ENCODE measurements around the gene METTL2B. TPM values are rescaled to one million over a fixed set of nuclear protein-coding genes. Genes with fewer than 3 reads are reported as not detected.

METTL2B gene
- total and polyA plus RNA-seq, 2 of the 13 experiments (the other 11 are each of a cell fraction or from before 2014, with no cell fraction given) = 15.5 to 33.1 TPM

GRCh38 chr7:128476402-128477335 is at the start of gene METTL2B (continued):
- peak; percentile 78; the same call in 1 of the 2 replicates for TF ChIP-seq GMEB1 (CRISPR knock-in tag; IDR thresholded peaks at IDR 0.05; ENCODE audit: borderline replicate concordance)
- peak; percentile 58; the same call in 1 of the 2 replicates for TF ChIP-seq HDAC2 (CRISPR knock-in tag; IDR thresholded peaks at IDR 0.05)
- peak; percentile 53; the same call in 1 of the 2 replicates for TF ChIP-seq RELA (CRISPR knock-in tag; IDR thresholded peaks at IDR 0.05)
- TF ChIP-seq NR0B2 (CRISPR knock-in tag; IDR thresholded peaks at IDR 0.05) = 0 out of 2 replicates have a peak, but pooled peaks have one; percentile 40
- peak; percentile 95 for TF ChIP-seq KAT8 (CRISPR knock-in tag; IDR thresholded peaks at IDR 0.05)
- peak; percentile 30; the same call in 1 of the 2 replicates for TF ChIP-seq ZNF772 (CRISPR knock-in tag; IDR thresholded peaks at IDR 0.05)
- peak; percentile 80; the same call in 1 of the 2 replicates for TF ChIP-seq ZXDC (CRISPR knock-in tag; IDR thresholded peaks at IDR 0.05)
- peak in 1 of 2 experiments; percentile 49; a peak in 1 of 4 replicates for TF ChIP-seq KLF16 (CRISPR knock-in tag; IDR thresholded peaks at IDR 0.05)
- peak; percentile 90 for TF ChIP-seq NR2C2 (CRISPR knock-in tag; IDR thresholded peaks at IDR 0.05; ENCODE audit: borderline replicate concordance)
- TF ChIP-seq ZNF704 (CRISPR knock-in tag; IDR thresholded peaks at IDR 0.05; ENCODE audit: borderline replicate concordance) = peak; percentile 86; the same call in 1 of the 2 replicates
- 0 out of 2 replicates have a peak, but pooled peaks have one; percentile 54 for TF ChIP-seq PBX3 (CRISPR knock-in tag; IDR thresholded peaks at IDR 0.05; ENCODE audit: borderline replicate concordance)
- TF ChIP-seq KDM2A (CRISPR knock-in tag; IDR thresholded peaks at IDR 0.05; ENCODE audit: borderline replicate concordance, low read depth) = peak; percentile 78; the same call in 1 of the 2 replicates
- TF ChIP-seq ZNF256 (CRISPR knock-in tag; conservative IDR thresholded peaks at IDR 0.05) = 0 out of 2 replicates have a peak, but pooled peaks have one; percentile 84
